ENCODE measurements around the gene MRO.

DNA sequence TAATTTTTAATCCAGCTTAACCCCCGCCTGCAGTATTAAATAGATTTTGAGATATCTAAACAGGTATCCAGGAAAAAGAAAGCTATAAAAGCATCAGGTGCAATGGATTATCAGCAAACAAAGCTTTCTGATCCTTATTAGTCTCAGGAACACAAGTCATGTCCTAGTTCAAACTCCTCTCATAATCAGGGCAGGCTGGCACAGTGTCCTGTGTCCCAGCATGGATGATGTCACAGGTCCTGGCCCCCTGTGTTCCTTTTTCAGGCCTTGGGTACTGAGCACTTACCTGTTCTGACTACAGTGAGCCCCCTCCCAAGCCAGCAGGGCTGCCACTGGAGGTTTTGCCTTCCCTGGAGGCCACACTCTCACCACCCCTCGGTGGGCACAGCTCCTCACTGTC lies 19.5 kb upstream of the MRO start:
- TF ChIP-seq, protein P1, sequence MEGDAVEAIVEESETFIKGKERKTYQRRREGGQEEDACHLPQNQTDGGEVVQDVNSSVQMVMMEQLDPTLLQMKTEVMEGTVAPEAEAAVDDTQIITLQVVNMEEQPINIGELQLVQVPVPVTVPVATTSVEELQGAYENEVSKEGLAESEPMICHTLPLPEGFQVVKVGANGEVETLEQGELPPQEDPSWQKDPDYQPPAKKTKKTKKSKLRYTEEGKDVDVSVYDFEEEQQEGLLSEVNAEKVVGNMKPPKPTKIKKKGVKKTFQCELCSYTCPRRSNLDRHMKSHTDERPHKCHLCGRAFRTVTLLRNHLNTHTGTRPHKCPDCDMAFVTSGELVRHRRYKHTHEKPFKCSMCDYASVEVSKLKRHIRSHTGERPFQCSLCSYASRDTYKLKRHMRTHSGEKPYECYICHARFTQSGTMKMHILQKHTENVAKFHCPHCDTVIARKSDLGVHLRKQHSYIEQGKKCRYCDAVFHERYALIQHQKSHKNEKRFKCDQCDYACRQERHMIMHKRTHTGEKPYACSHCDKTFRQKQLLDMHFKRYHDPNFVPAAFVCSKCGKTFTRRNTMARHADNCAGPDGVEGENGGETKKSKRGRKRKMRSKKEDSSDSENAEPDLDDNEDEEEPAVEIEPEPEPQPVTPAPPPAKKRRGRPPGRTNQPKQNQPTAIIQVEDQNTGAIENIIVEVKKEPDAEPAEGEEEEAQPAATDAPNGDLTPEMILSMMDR (IDR thresholded peaks at IDR 0.05; ENCODE audit: insufficient read depth, low read length), result no peak
- no peak for TF ChIP-seq SPI1 (IDR thresholded peaks at IDR 0.05; ENCODE audit: borderline replicate concordance, low read depth)
